Cardiac fibroblast (primary cell): Measurements from ENCODE around the gene TRIM67.

ENCODE experiments used
- DNase-seq, 2 donors: peaks; one replicate each; pipeline versions ENCODE4 v3.0.0 to v3.0.0-alpha.2; 2010; ENCODE audit warnings: low read depth in 2 of 2
- H3K4me3 ChIP-seq, 2 donors: replicated peaks in 1 of 2; 1 replicate in 1 of 2; 2 replicates in 1 of 2; pipeline ENCODE4 v1.5.1; 2011; ENCODE audit warnings: low read depth in 2 of 2, low read length in 2 of 2, mild to moderate bottlenecking in 2 of 2, moderate library complexity in 1 of 2
- CTCF ChIP-seq: IDR thresholded peaks from one replicate; pipeline ENCODE4 v1.5.1; 2011; ENCODE audit warnings: low read depth, mild to moderate bottlenecking, low read length, inconsistent platforms

Gene TRIM67

GRCh38 chr1:231182317-231182716 lies 20.5 kb downstream of the TRIM67 start:
- H3K4me3 ChIP-seq, result no peak overlapping the region
- DNase-seq, result no peak
- TF ChIP-seq CTCF, result no peak

- no peak overlapping the region for H3K4me3 ChIP-seq
- TF ChIP-seq CTCF, result no peak
- DNase-seq, result no peak
These were observed 22.1 kb downstream of the TRIM67 start for GRCh38 chr1:231183639-231184590.

GRCh38 chr1:231184891-231185290 lies 23.0 kb downstream of the TRIM67 start:
- no peak overlapping the region for H3K4me3 ChIP-seq
- no peak for TF ChIP-seq CTCF
- no peak for DNase-seq

GRCh38 chr1:231185391-231185790 lies 23.5 kb downstream of the TRIM67 start:
- TF ChIP-seq CTCF, result no peak
- no peak overlapping the region for H3K4me3 ChIP-seq
- DNase-seq, result no peak

GRCh38 chr1:231186356-231187115 lies 24.7 kb downstream of the TRIM67 start:
- no peak for DNase-seq
- H3K4me3 ChIP-seq, result no peak overlapping the region
- no peak for TF ChIP-seq CTCF

- no peak overlapping the region for H3K4me3 ChIP-seq
- DNase-seq, result no peak
- no peak for TF ChIP-seq CTCF
These were observed 25.7 kb downstream of the TRIM67 start for GRCh38 chr1:231187571-231187970.
